Activated naive CD8-positive, alpha-beta T cell (primary cell): ENCODE results near the gene SHFL.
A peak's percentile ranks its signal among the peaks of the same experiment; 100 is the strongest.

Experiments used
- H3K27ac Mint-ChIP-seq: one replicate; pipeline ENCODE4 v1.8.0; 2021; ENCODE audit warnings: mixed read lengths
- H3K27me3 Mint-ChIP-seq: one replicate; pipeline ENCODE4 v1.8.0; 2021; ENCODE audit warnings: mixed read lengths
- H3K36me3 Mint-ChIP-seq: one replicate; pipeline ENCODE4 v1.8.0; 2021; ENCODE audit warnings: mixed read lengths
- H3K4me1 Mint-ChIP-seq: one replicate; pipeline ENCODE4 v1.8.0; 2021; ENCODE audit warnings: low read depth, mixed read lengths
- H3K4me3 Mint-ChIP-seq: one replicate; pipeline ENCODE4 v1.8.0; 2021; ENCODE audit warnings: mild to moderate bottlenecking, mixed read lengths
- H3K9me3 Mint-ChIP-seq: one replicate; pipeline ENCODE4 v1.8.0; 2021; ENCODE audit warnings: low read depth, mixed read lengths

SHFL gene

GRCh38 chr19:10076535-10076934, 9.6 kb upstream of the SHFL start:
- no peaks in the 10 kb centered on the region for H3K27me3 Mint-ChIP-seq
- no peak overlapping the region for H3K27ac Mint-ChIP-seq
- no peak overlapping the region for H3K4me3 Mint-ChIP-seq
- H3K4me1 Mint-ChIP-seq, result no peaks in the 10 kb centered on the region
- no peaks in the 10 kb centered on the region for H3K36me3 Mint-ChIP-seq
- no peaks in the 10 kb centered on the region for H3K9me3 Mint-ChIP-seq

GRCh38 chr19:10078329-10078728, 7.8 kb upstream of the SHFL start:
- H3K36me3 Mint-ChIP-seq, result no peaks in the 10 kb centered on the region
- H3K4me3 Mint-ChIP-seq, result no peak overlapping the region
- H3K9me3 Mint-ChIP-seq, result no peaks in the 10 kb centered on the region
- H3K27ac Mint-ChIP-seq, result no peak overlapping the region
- no peaks in the 10 kb centered on the region for H3K27me3 Mint-ChIP-seq
- H3K4me1 Mint-ChIP-seq, result no peaks in the 10 kb centered on the region

GRCh38 chr19:10079031-10079453, 7.1 kb upstream of the SHFL start:
- H3K36me3 Mint-ChIP-seq, result no peaks in the 10 kb centered on the region
- H3K9me3 Mint-ChIP-seq, result no peaks in the 10 kb centered on the region
- no peaks in the 10 kb centered on the region for H3K4me1 Mint-ChIP-seq
- H3K4me3 Mint-ChIP-seq, result no peak overlapping the region
- H3K27ac Mint-ChIP-seq, result no peak overlapping the region
- no peaks in the 10 kb centered on the region for H3K27me3 Mint-ChIP-seq

- Mint-ChIP-seq H3K4me1 (peaks cover 13% of the 10 kb centered on the region), H3K36me3 (no peaks in the 10 kb centered on the region), H3K9me3 (no peaks in the 10 kb centered on the region), H3K4me3 (no peak overlapping the region), H3K27me3 (no peaks in the 10 kb centered on the region), H3K27ac (no peak overlapping the region)
Measured at GRCh38 chr19:10083911-10084310, 2.2 kb upstream of the SHFL start.

GRCh38 chr19:10084803-10085202, 1.3 kb upstream of the SHFL start:
- peak overlapping the region; percentile 46 for H3K27ac Mint-ChIP-seq
- H3K4me1 Mint-ChIP-seq, result peaks cover 13% of the 10 kb centered on the region
- no peaks in the 10 kb centered on the region for H3K36me3 Mint-ChIP-seq
- H3K4me3 Mint-ChIP-seq, result peak overlapping the region; percentile 88
- no peaks in the 10 kb centered on the region for H3K27me3 Mint-ChIP-seq
- H3K9me3 Mint-ChIP-seq, result no peaks in the 10 kb centered on the region

- peaks cover 15% of the 10 kb centered on the region for H3K4me1 Mint-ChIP-seq
- H3K27ac Mint-ChIP-seq, result peak overlapping the region; percentile 50
- no peaks in the 10 kb centered on the region for H3K27me3 Mint-ChIP-seq
- H3K9me3 Mint-ChIP-seq, result no peaks in the 10 kb centered on the region
- peaks cover 2% of the 10 kb centered on the region for H3K36me3 Mint-ChIP-seq
- peak overlapping the region; percentile 76 for H3K4me3 Mint-ChIP-seq
Measured at GRCh38 chr19:10086591-10087192, 575 bp downstream of the SHFL start.

GRCh38 chr19:10087296-10088061, 1.4 kb downstream of the SHFL start:
- Mint-ChIP-seq H3K4me3 (peak overlapping the region; percentile 76), H3K36me3 (peaks cover 2% of the 10 kb centered on the region), H3K27ac (peak overlapping the region; percentile 50), H3K9me3 (no peaks in the 10 kb centered on the region), H3K4me1 (peaks cover 15% of the 10 kb centered on the region), H3K27me3 (no peaks in the 10 kb centered on the region)

GRCh38 chr19:10088949-10089554, 2.9 kb downstream of the SHFL start:
- Mint-ChIP-seq H3K36me3 (peaks cover 7% of the 10 kb centered on the region), H3K27me3 (no peaks in the 10 kb centered on the region), H3K27ac (no peak overlapping the region), H3K4me3 (no peak overlapping the region), H3K4me1 (peaks cover 19% of the 10 kb centered on the region), H3K9me3 (no peaks in the 10 kb centered on the region)

GRCh38 chr19:10089801-10090375, 3.8 kb downstream of the SHFL start:
- no peak overlapping the region for H3K4me3 Mint-ChIP-seq
- no peak overlapping the region for H3K27ac Mint-ChIP-seq
- H3K4me1 Mint-ChIP-seq, result peaks cover 16% of the 10 kb centered on the region
- H3K36me3 Mint-ChIP-seq, result peaks cover 7% of the 10 kb centered on the region
- no peaks in the 10 kb centered on the region for H3K27me3 Mint-ChIP-seq
- H3K9me3 Mint-ChIP-seq, result no peaks in the 10 kb centered on the region

GRCh38 chr19:10091370-10091687, 5.2 kb downstream of the SHFL start:
- H3K36me3 Mint-ChIP-seq, result peaks cover 7% of the 10 kb centered on the region
- H3K9me3 Mint-ChIP-seq, result no peaks in the 10 kb centered on the region
- H3K27me3 Mint-ChIP-seq, result no peaks in the 10 kb centered on the region
- no peak overlapping the region for H3K4me3 Mint-ChIP-seq
- H3K4me1 Mint-ChIP-seq, result peaks cover 17% of the 10 kb centered on the region
- H3K27ac Mint-ChIP-seq, result no peak overlapping the region

- Mint-ChIP-seq H3K27me3 (no peaks in the 10 kb centered on the region), H3K36me3 (peaks cover 7% of the 10 kb centered on the region), H3K4me3 (no peak overlapping the region), H3K4me1 (peaks cover 16% of the 10 kb centered on the region), H3K27ac (no peak overlapping the region), H3K9me3 (no peaks in the 10 kb centered on the region)
Measured at GRCh38 chr19:10091895-10092641, 6.0 kb downstream of the SHFL start.

GRCh38 chr19:10092648-10093294, 6.7 kb downstream of the SHFL start:
- Mint-ChIP-seq H3K9me3 (no peaks in the 10 kb centered on the region), H3K36me3 (peaks cover 7% of the 10 kb centered on the region), H3K27ac (peak overlapping the region; percentile 55), H3K4me3 (no peak overlapping the region), H3K27me3 (no peaks in the 10 kb centered on the region), H3K4me1 (peaks cover 11% of the 10 kb centered on the region)

- Mint-ChIP-seq H3K4me3 (no peak overlapping the region), H3K27me3 (no peaks in the 10 kb centered on the region), H3K27ac (no peak overlapping the region), H3K36me3 (peaks cover 7% of the 10 kb centered on the region), H3K4me1 (peaks cover 16% of the 10 kb centered on the region), H3K9me3 (no peaks in the 10 kb centered on the region)
Measured at GRCh38 chr19:10093295-10094186, 7.4 kb downstream of the SHFL start.

GRCh38 chr19:10095622-10095947, 9.5 kb downstream of the SHFL start:
- Mint-ChIP-seq H3K9me3 (no peaks in the 10 kb centered on the region), H3K4me3 (peak overlapping the region; percentile 36), H3K4me1 (peaks cover 27% of the 10 kb centered on the region), H3K27ac (no peak overlapping the region), H3K36me3 (peaks cover 5% of the 10 kb centered on the region), H3K27me3 (no peaks in the 10 kb centered on the region)
